HepG2 (cell line): ENCODE data around the gene TBC1D5. TPM values are rescaled to one million over a fixed set of nuclear protein-coding genes. Genes with fewer than 3 reads are reported as not detected.

Experiments
- ATAC-seq: fragments of 200-7000 bp; cut with Tn5 transposase; 3 replicates; pipeline ENCODE4 v1.9.1; 2020; ENCODE audit warnings: mild to moderate bottlenecking, moderate library complexity
- BruUV-seq: library from RNA; stranded (reverse); fragments of 400-500 nt; replicated peaks from 2 replicates; lab custom pipeline; 2021; lab: Mats Ljungman, UMichigan
- CTCF ChIA-PET: fragments of 300-600 bp; formaldehyde crosslinking; extraction: SDS; loops from one replicate; lab custom pipeline; 2021; ENCODE audit warnings: low total read pairs, inconsistent platforms, low intra/inter-chr PET ratio; lab: Yijun Ruan, JAX
- POLR2A ChIA-PET: fragments of 350-600 bp; sonication (Branson Sonifier 250); formaldehyde crosslinking; loops from one replicate; lab custom pipeline; 2020; ENCODE audit warnings: antibody characterized with exemption, inconsistent platforms; lab: Yijun Ruan, JAX
- DNase-seq: peaks from one replicate; pipeline ENCODE4 v3.0.0-alpha.2; 2015; ENCODE audit warnings: low spot score
- FAIRE-seq: peaks from 3 replicates; lab custom pipeline; 2011; peaks lifted over from hg19 to GRCh38; lab: Jason Lieb, UNC
- H2AFZ ChIP-seq: one replicate; pipeline ENCODE4 v1.6.1; 2011; ENCODE audit warnings: low read length, inconsistent platforms
- H3K27ac ChIP-seq: fragments of 300-600 bp; 3 replicates; pipeline ENCODE4 v1.8.0; 2011; ENCODE audit warnings: mixed run types, mild to moderate bottlenecking, mixed read lengths, low read length, inconsistent platforms; ENCODE audit not compliant: insufficient read depth; ENCODE audit errors: extremely low read length
- H3K27me3 ChIP-seq, 2 experiments: fragments of 200-600 bp in 1 of 2; 2 replicates in 1 of 2; 3 replicates in 1 of 2; pipeline versions ENCODE4 v1.6.0 to v1.8.0; 2011; ENCODE audit warnings: low read length in 2 of 2, mild to moderate bottlenecking in 2 of 2, moderate library complexity in 2 of 2, inconsistent platforms in 1 of 2; ENCODE audit not compliant: insufficient read depth in 2 of 2, control insufficient read depth in 1 of 2
- H3K36me3 ChIP-seq, 2 experiments: fragments of 200-600 bp in 1 of 2; replicated peaks in 1 of 2; 2 replicates in 1 of 2; 3 replicates in 1 of 2; pipeline versions ENCODE4 v1.5.1 to v1.8.0; 2011; ENCODE audit warnings: low read length in 2 of 2, inconsistent platforms in 1 of 2; ENCODE audit not compliant: insufficient read depth in 2 of 2, control insufficient read depth in 1 of 2
- H3K4me1 ChIP-seq: 2 replicates; pipeline ENCODE4 v1.5.1; 2012; ENCODE audit warnings: low read length, inconsistent platforms; ENCODE audit not compliant: insufficient read depth
- H3K4me2 ChIP-seq: 2 replicates; pipeline ENCODE4 v1.6.0; 2011; ENCODE audit warnings: low read depth, low read length, inconsistent platforms
- H3K4me3 ChIP-seq, 3 experiments: fragments of 200-600 bp in 1 of 3; sonication (generic), shearing (Covaris generic) in 1 of 3; replicated peaks in 1 of 3; 2 replicates each; pipeline ENCODE4 v1.5.1; 2011 to 2016; ENCODE audit warnings: low read length in 3 of 3, inconsistent platforms in 2 of 3, low read depth in 2 of 3, mild to moderate bottlenecking in 2 of 3, control low read depth in 1 of 3, mixed read lengths in 1 of 3; ENCODE audit not compliant: insufficient read depth in 1 of 3
- H3K79me2 ChIP-seq: one replicate; pipeline ENCODE4 v1.6.1; 2011; ENCODE audit warnings: low read length, inconsistent platforms; ENCODE audit not compliant: insufficient read depth
- H3K9ac ChIP-seq: 2 replicates; pipeline ENCODE4 v1.6.0; 2011; ENCODE audit warnings: mild to moderate bottlenecking, low read depth, low read length, inconsistent platforms; ENCODE audit not compliant: insufficient read depth
- H3K9me3 ChIP-seq: 2 replicates; pipeline ENCODE4 v1.5.1; 2012; ENCODE audit warnings: mild to moderate bottlenecking, low read length
- H4K20me1 ChIP-seq: 2 replicates; pipeline ENCODE4 v1.6.0; 2011; ENCODE audit warnings: inconsistent platforms, mild to moderate bottlenecking, low read length, moderate library complexity; ENCODE audit not compliant: insufficient read depth
- MAFF ChIP-seq: IDR thresholded peaks from 2 replicates; pipeline ENCODE4 v1.6.1; 2011; ENCODE audit warnings: low read depth, low read length, improper control_type of control experiment
- MAFK ChIP-seq, 2 experiments: IDR thresholded peaks in 1 of 2; conservative IDR thresholded peaks in 1 of 2; 2 replicates each; pipeline ENCODE4 v1.6.1; 2011; ENCODE audit warnings: improper control_type of control experiment in 2 of 2, low read length in 2 of 2
- NFATC3 ChIP-seq: sonication (generic); formaldehyde crosslinking; IDR thresholded peaks from 2 replicates; pipeline ENCODE4 v1.5.1; 2020; ENCODE audit warnings: mild to moderate bottlenecking, missing genetic modification reagents
- NFE2L2 ChIP-seq: fragments of 150-350 bp; IDR thresholded peaks from 2 replicates; pipeline ENCODE4 v1.6.1; 2014; ENCODE audit warnings: low read length
- TBL1XR1 ChIP-seq: fragments of 150-350 bp; IDR thresholded peaks from 2 replicates; pipeline ENCODE4 v1.6.1; 2014; ENCODE audit warnings: borderline replicate concordance, low read length; ENCODE audit not compliant: partially characterized antibody
- in situ Hi-C: cut with HindIII; loops from 2 replicates; pipeline ENCODE4 v1.10.0; 2017; ENCODE audit warnings: low pct_unique_long_range_greater_than_20kb; ENCODE audit not compliant: extremely low pct_ligation_motif_present
- intact Hi-C: fragments of 100-400 bp; cut with micrococcal nuclease; formaldehyde crosslinking; loops from one replicate; pipeline ENCODE4 v1.10.0; 2022; ENCODE audit not compliant: unreplicated experiment
- polyA plus RNA-seq, 8 experiments: library from polyadenylated mRNA; depleted of rRNA in 3 of 8; stranded (reverse) in 7 of 8; unstranded in 1 of 8; fragments of >200 nt; fragmentation: Illumina TruSeq in 4 of 8; extraction: Trizol in 4 of 8; gene quantifications; 2 replicates each; pipeline versions ENCODE4 v1.2.1 to v1.2.3, GENCODE V29; 2011 to 2016; ENCODE audit warnings: low read depth in 4 of 8, missing spikeins in 1 of 8, mixed read lengths in 1 of 8; ENCODE audit not compliant: insufficient read depth in 1 of 8
- total RNA-seq, 5 experiments: library from RNA; depleted of rRNA; stranded (reverse); fragments of >200 nt; fragmentation: Illumina TruSeq; extraction: Trizol; gene quantifications; 2 replicates each; pipeline ENCODE4 v1.2.3, GENCODE V29; 2016; ENCODE audit warnings: low read depth in 1 of 5
- TF ChIP-seq, protein P1 (sequence below), 2 experiments: fragments of 450-650 bp in 1 of 2; sonication (generic) in 1 of 2; formaldehyde crosslinking in 1 of 2; IDR thresholded peaks; 2 replicates each; pipeline versions ENCODE4 v1.6.1 to v1.8.0; 2016 to 2022; ENCODE audit warnings: antibody characterized with exemption in 1 of 2, mild to moderate bottlenecking in 1 of 2, missing genetic modification reagents in 1 of 2

TBC1D5 gene
- total and polyA plus RNA-seq, 2 of the 13 experiments (the other 11 are each of a cell fraction or from before 2014, with no cell fraction given): 19.2 to 33.3 TPM

- TF ChIP-seq, protein P1, sequence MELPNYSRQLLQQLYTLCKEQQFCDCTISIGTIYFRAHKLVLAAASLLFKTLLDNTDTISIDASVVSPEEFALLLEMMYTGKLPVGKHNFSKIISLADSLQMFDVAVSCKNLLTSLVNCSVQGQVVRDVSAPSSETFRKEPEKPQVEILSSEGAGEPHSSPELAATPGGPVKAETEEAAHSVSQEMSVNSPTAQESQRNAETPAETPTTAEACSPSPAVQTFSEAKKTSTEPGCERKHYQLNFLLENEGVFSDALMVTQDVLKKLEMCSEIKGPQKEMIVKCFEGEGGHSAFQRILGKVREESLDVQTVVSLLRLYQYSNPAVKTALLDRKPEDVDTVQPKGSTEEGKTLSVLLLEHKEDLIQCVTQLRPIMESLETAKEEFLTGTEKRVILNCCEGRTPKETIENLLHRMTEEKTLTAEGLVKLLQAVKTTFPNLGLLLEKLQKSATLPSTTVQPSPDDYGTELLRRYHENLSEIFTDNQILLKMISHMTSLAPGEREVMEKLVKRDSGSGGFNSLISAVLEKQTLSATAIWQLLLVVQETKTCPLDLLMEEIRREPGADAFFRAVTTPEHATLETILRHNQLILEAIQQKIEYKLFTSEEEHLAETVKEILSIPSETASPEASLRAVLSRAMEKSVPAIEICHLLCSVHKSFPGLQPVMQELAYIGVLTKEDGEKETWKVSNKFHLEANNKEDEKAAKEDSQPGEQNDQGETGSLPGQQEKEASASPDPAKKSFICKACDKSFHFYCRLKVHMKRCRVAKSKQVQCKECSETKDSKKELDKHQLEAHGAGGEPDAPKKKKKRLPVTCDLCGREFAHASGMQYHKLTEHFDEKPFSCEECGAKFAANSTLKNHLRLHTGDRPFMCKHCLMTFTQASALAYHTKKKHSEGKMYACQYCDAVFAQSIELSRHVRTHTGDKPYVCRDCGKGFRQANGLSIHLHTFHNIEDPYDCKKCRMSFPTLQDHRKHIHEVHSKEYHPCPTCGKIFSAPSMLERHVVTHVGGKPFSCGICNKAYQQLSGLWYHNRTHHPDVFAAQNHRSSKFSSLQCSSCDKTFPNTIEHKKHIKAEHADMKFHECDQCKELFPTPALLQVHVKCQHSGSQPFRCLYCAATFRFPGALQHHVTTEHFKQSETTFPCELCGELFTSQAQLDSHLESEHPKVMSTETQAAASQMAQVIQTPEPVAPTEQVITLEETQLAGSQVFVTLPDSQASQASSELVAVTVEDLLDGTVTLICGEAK (IDR thresholded peaks at IDR 0.05): no peak
- TF ChIP-seq, protein P1 (CRISPR knock-in tag; IDR thresholded peaks at IDR 0.05): no peak
Measured at GRCh38 chr3:17187589-17188184, 554.7 kb downstream of the TBC1D5 start (continued).

DNA sequence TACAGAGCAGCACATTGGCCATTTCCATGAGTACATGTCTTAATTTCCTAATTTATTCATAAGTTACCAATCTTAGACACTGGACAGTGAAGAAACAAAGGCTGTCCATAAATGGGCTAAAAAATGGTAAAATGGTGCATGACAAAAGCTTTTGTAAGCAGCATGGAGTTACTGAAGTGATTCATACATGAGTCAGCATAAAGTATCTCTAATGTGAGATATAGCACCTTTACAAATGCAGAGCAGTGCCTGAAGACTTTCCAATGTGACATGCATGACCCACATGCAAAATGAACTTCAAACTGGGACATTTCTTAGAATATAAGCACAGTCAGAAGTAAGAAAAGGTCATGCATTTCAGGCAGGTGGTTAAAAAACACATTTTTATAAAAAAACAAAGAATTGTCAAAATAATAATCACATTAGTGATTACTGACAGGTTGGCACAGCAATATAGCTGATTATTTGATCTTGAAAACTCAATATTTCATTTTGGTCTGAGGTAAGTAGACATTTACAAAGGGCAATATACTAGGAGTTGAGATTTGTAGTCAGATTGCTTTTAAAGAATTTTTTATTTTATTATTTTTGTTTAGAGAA is 558.4 kb downstream of the TBC1D5 start:
- in situ Hi-C loops: no loop called here
- no peak overlapping the region for H3K27ac ChIP-seq
- DNase-seq: no peak

More for the DNA sequence above, 558.4 kb downstream of the TBC1D5 start:
- Histone ChIP-seq H3K9me3 (no peaks in the 10 kb centered on the region), H3K36me3 (peaks cover 1 to 5% of the 10 kb centered on the region in 2 experiments; a peak in 2 of 5 replicates), H3K79me2 (no peaks in the 10 kb centered on the region), H3K4me2 (no peak overlapping the region), H3K27me3 (no peaks in the 10 kb centered on the region)
- CTCF ChIA-PET: no interaction called here
- POLR2A ChIA-PET: no interaction called here
- peak; percentile 70 for TF ChIP-seq MAFF
- peak; percentile 67 to 80 for TF ChIP-seq MAFK (conservative IDR thresholded peaks at IDR 0.05 in 1 of 2, IDR thresholded peaks at IDR 0.05 in 1 of 2; ENCODE audit: low read length in 2 of 2)
- peak; percentile 32; the same call in 1 of the 2 replicates for TF ChIP-seq NFE2L2
- no peak for TF ChIP-seq NFATC3 (CRISPR knock-in tag)
- TF ChIP-seq TBL1XR1: no peak
- TF ChIP-seq, all 625 proteins: peak for 3
- H2AFZ ChIP-seq: no peak overlapping the region
- no TSS peak for BruUV-seq
- ATAC-seq: no peak
- intact Hi-C loops: no loop called here
- H4K20me1 ChIP-seq: no peaks in the 10 kb centered on the region
- no peak overlapping the region for H3K9ac ChIP-seq
- no peak for FAIRE-seq
- H3K4me1 ChIP-seq: no peaks in the 10 kb centered on the region
- H3K4me3 ChIP-seq: no peak overlapping the region
